Measurements from ENCODE around the gene GRIA4.

The GRIA4 gene

DNA sequence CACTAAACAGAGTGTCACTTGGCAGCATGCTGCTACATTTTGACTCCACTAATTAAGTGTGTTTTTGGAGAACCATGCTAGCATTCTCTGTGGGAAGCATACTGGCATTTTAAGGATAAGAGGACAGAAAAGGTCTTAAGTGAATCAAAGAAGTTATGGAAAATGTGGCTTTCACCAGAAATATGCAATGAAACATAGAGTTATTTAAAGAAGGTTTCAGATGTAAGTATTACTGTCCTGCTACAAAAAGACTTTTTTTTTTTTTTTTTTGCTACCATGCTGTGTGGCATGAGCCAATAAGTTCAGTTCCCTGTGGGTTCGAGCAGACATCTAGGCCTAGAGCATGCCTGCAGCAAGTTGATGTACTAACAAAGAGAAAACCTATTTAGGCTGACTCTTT is 224.6 kb downstream of the GRIA4 start:
- Histone ChIP-seq H3K27ac (replicated peaks) (no peak overlapping the region), H3K4me3 (replicated peaks; ENCODE audit: insufficient read depth, low read length) (no peak overlapping the region), H3K27me3 (ENCODE audit: insufficient read depth, poor library complexity, severe bottlenecking) (no peaks in the 10 kb centered on the region)
- no peak for DNase-seq (ENCODE audit: low read depth in 1 of 2, low spot score in 1 of 2)
- TF ChIP-seq, protein P1, sequence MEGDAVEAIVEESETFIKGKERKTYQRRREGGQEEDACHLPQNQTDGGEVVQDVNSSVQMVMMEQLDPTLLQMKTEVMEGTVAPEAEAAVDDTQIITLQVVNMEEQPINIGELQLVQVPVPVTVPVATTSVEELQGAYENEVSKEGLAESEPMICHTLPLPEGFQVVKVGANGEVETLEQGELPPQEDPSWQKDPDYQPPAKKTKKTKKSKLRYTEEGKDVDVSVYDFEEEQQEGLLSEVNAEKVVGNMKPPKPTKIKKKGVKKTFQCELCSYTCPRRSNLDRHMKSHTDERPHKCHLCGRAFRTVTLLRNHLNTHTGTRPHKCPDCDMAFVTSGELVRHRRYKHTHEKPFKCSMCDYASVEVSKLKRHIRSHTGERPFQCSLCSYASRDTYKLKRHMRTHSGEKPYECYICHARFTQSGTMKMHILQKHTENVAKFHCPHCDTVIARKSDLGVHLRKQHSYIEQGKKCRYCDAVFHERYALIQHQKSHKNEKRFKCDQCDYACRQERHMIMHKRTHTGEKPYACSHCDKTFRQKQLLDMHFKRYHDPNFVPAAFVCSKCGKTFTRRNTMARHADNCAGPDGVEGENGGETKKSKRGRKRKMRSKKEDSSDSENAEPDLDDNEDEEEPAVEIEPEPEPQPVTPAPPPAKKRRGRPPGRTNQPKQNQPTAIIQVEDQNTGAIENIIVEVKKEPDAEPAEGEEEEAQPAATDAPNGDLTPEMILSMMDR (IDR thresholded peaks at IDR 0.05; ENCODE audit: insufficient read depth, low read length), result no peak
- TF ChIP-seq POLR2AphosphoS5 (IDR thresholded peaks at IDR 0.05; ENCODE audit: low read depth), result no peak
- TF ChIP-seq, protein P2, sequence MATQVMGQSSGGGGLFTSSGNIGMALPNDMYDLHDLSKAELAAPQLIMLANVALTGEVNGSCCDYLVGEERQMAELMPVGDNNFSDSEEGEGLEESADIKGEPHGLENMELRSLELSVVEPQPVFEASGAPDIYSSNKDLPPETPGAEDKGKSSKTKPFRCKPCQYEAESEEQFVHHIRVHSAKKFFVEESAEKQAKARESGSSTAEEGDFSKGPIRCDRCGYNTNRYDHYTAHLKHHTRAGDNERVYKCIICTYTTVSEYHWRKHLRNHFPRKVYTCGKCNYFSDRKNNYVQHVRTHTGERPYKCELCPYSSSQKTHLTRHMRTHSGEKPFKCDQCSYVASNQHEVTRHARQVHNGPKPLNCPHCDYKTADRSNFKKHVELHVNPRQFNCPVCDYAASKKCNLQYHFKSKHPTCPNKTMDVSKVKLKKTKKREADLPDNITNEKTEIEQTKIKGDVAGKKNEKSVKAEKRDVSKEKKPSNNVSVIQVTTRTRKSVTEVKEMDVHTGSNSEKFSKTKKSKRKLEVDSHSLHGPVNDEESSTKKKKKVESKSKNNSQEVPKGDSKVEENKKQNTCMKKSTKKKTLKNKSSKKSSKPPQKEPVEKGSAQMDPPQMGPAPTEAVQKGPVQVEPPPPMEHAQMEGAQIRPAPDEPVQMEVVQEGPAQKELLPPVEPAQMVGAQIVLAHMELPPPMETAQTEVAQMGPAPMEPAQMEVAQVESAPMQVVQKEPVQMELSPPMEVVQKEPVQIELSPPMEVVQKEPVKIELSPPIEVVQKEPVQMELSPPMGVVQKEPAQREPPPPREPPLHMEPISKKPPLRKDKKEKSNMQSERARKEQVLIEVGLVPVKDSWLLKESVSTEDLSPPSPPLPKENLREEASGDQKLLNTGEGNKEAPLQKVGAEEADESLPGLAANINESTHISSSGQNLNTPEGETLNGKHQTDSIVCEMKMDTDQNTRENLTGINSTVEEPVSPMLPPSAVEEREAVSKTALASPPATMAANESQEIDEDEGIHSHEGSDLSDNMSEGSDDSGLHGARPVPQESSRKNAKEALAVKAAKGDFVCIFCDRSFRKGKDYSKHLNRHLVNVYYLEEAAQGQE (IDR thresholded peaks at IDR 0.05; ENCODE audit: insufficient replicate concordance, low read depth), result no peak
- no peak for TF ChIP-seq GABPA (IDR thresholded peaks at IDR 0.05; ENCODE audit: low read depth)
- no peak for TF ChIP-seq SPI1 (IDR thresholded peaks at IDR 0.05; ENCODE audit: borderline replicate concordance, low read depth)

DNA sequence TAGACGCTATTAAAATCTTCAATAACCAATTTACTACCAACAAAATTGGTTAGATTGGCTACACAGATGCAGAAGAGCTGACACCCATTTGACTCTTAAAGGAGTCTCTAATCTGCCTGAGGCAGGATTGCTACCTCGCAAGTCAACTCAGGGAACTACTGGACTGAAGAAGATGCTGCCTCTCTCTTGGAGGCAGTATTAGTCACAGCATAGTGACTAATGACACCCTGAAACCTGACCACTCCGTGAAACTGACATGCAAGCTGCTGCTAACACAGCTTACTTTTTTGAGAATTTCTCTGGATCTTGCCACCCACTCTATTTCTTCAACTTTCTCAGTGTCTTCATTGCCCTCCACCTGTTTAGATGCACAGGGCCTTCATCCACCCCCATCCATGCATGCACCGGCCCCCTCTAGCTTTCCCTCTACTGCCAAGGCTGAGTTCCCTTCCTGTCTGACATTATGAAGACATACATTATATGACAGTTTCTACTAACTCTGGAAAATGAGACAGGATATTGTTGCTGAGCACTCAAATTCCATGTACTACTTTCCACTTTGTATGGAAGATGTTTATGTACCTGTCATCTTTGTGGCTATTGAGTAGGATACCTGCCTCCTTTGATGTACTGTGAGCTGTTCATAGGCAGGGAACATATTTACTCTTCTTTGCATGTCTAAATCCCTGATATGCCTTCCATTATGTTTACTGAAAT is 229.0 kb downstream of the GRIA4 start:
- Histone ChIP-seq H3K4me3 (replicated peaks; ENCODE audit: insufficient read depth, low read length) (no peak overlapping the region), H3K27ac (replicated peaks) (no peak overlapping the region), H3K27me3 (ENCODE audit: insufficient read depth, poor library complexity, severe bottlenecking) (no peaks in the 10 kb centered on the region)
- no peak for TF ChIP-seq SPI1 (IDR thresholded peaks at IDR 0.05; ENCODE audit: borderline replicate concordance, low read depth)
- TF ChIP-seq POLR2AphosphoS5 (IDR thresholded peaks at IDR 0.05; ENCODE audit: low read depth), result no peak
- no peak for TF ChIP-seq GABPA (IDR thresholded peaks at IDR 0.05; ENCODE audit: low read depth)
- TF ChIP-seq, protein P1 (IDR thresholded peaks at IDR 0.05; ENCODE audit: insufficient read depth, low read length), result no peak
- TF ChIP-seq, protein P2 (IDR thresholded peaks at IDR 0.05; ENCODE audit: insufficient replicate concordance, low read depth), result no peak
- no peak for DNase-seq (ENCODE audit: low read depth in 1 of 2, low spot score in 1 of 2)

DNA sequence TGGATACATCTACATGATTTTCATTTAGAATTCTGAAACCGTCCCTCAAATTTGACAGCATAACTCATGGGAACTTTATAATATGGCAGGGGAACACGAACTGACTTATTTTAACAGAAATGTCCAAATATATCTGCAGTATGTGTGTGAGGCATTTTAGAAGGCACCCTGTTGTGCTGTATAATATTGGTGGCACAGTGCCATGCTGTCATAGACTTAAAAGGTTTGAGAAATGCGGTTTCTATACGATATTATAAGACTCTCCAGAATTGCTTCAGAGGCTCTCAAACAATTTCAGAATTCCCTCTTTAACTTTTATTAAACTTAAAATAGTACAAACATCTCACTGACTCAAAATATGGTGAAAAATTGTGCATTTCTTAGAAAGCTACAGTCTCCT is 230.5 kb downstream of the GRIA4 start:
- DNase-seq (ENCODE audit: low read depth in 1 of 2, low spot score in 1 of 2), result no peak
- Histone ChIP-seq H3K4me3 (replicated peaks; ENCODE audit: insufficient read depth, low read length) (no peak overlapping the region), H3K27me3 (ENCODE audit: insufficient read depth, poor library complexity, severe bottlenecking) (no peaks in the 10 kb centered on the region), H3K27ac (replicated peaks) (no peak overlapping the region)
- no peak for TF ChIP-seq POLR2AphosphoS5 (IDR thresholded peaks at IDR 0.05; ENCODE audit: low read depth)
- TF ChIP-seq, protein P1 (IDR thresholded peaks at IDR 0.05; ENCODE audit: insufficient read depth, low read length), result no peak
- TF ChIP-seq GABPA (IDR thresholded peaks at IDR 0.05; ENCODE audit: low read depth), result no peak
- no peak for TF ChIP-seq SPI1 (IDR thresholded peaks at IDR 0.05; ENCODE audit: borderline replicate concordance, low read depth)
- TF ChIP-seq, protein P2 (IDR thresholded peaks at IDR 0.05; ENCODE audit: insufficient replicate concordance, low read depth), result no peak

Data from HL-60 (cell line).